NCI-H187 (cell line): ENCODE results near the gene ACY1.

Experiments
- DNase-seq, 2 experiments: peaks; one replicate each; lab custom pipeline; 2025; lab: John Stamatoyannopoulos, UW

Gene ACY1

GRCh38 chr3:52005571-52005986 lies 22.2 kb downstream of the ACY1 start:
- DNase-seq: no peak

GRCh38 chr3:52006017-52006819 lies 22.9 kb downstream of the ACY1 start:
- DNase-seq: no peak

- no peak for DNase-seq
Observed at GRCh38 chr3:52006820-52007133, 23.4 kb downstream of the ACY1 start.

- DNase-seq: no peak
Observed at GRCh38 chr3:52007291-52007690, 24.0 kb downstream of the ACY1 start.

- DNase-seq: no peak
Observed at GRCh38 chr3:52010431-52010830, 27.1 kb downstream of the ACY1 start.

- no peak for DNase-seq
Observed at GRCh38 chr3:52012699-52013098, 29.4 kb downstream of the ACY1 start.

- DNase-seq: no peak
Observed at GRCh38 chr3:52013802-52014598, 30.7 kb downstream of the ACY1 start.

GRCh38 chr3:52014613-52015012 lies 31.3 kb downstream of the ACY1 start:
- DNase-seq: no peak

- DNase-seq: no peak
Observed at GRCh38 chr3:52015438-52016228, 32.3 kb downstream of the ACY1 start.

GRCh38 chr3:52017586-52017985 lies 34.3 kb downstream of the ACY1 start:
- DNase-seq: no peak

GRCh38 chr3:52018319-52019000 lies 35.1 kb downstream of the ACY1 start:
- DNase-seq: no peak

- DNase-seq: no peak
Observed at GRCh38 chr3:52019352-52020080, 36.2 kb downstream of the ACY1 start.

- no peak for DNase-seq
Observed at GRCh38 chr3:52020796-52021195, 37.5 kb downstream of the ACY1 start.

- DNase-seq: peak in 1 of 2 experiments; percentile 24
Observed at GRCh38 chr3:52021489-52022268, 38.3 kb downstream of the ACY1 start.

GRCh38 chr3:52022323-52023100 lies 39.2 kb downstream of the ACY1 start:
- no peak for DNase-seq

GRCh38 chr3:52023101-52023770 lies 39.9 kb downstream of the ACY1 start:
- no peak for DNase-seq

- DNase-seq: no peak
Observed at GRCh38 chr3:52023860-52024764, 40.8 kb downstream of the ACY1 start.
